HEK293 (cell line): Measurements from ENCODE around the gene FMNL1.

Experiments
- CTCF ChIA-PET: fragments of 350-600 bp; formaldehyde crosslinking; extraction: SDS; loops from one replicate; lab custom pipeline; 2021; ENCODE audit warnings: antibody characterized with exemption; lab: Yijun Ruan, JAX
- POLR2A ChIA-PET: fragments of 300-600 bp; formaldehyde crosslinking; extraction: SDS; loops from one replicate; lab custom pipeline; 2020; ENCODE audit warnings: antibody characterized with exemption, inconsistent platforms; lab: Yijun Ruan, JAX
- H3K27ac ChIP-seq: fragments of 200-500 bp; sonication (Bioruptor generic); 2 replicates; pipeline ENCODE4 v1.5.1; 2014; ENCODE audit warnings: low read depth, low read length, control low read depth, inconsistent platforms; ENCODE audit errors: extremely low read depth
- H3K36me3 ChIP-seq, 2 experiments: fragments of 200-500 bp in 1 of 2; sonication (Bioruptor generic) in 1 of 2; 1 replicate in 1 of 2; 2 replicates in 1 of 2; pipeline ENCODE4 v1.5.1; 2014 to 2017; ENCODE audit warnings: inconsistent platforms in 2 of 2, low read length in 2 of 2; ENCODE audit not compliant: control insufficient read depth in 2 of 2, insufficient read depth in 1 of 2
- H3K4me1 ChIP-seq: fragments of 200-500 bp; sonication (Bioruptor generic); 2 replicates; pipeline ENCODE4 v1.5.1; 2014; ENCODE audit warnings: mild to moderate bottlenecking, low read length, inconsistent platforms; ENCODE audit not compliant: control insufficient read depth, insufficient read depth
- H3K4me3 ChIP-seq: 2 replicates; pipeline ENCODE4 v1.5.1; 2011; ENCODE audit warnings: low read depth, mild to moderate bottlenecking, control low read depth, low read length, moderate library complexity
- H3K9me3 ChIP-seq: fragments of 200-500 bp; sonication (Bioruptor generic); 2 replicates; pipeline ENCODE4 v1.5.1; 2014; ENCODE audit warnings: low read depth, low read length, inconsistent platforms; ENCODE audit not compliant: control insufficient read depth, insufficient read depth
- GLI2 ChIP-seq: fragments of 450-650 bp; formaldehyde crosslinking; IDR thresholded peaks from 2 replicates; pipeline ENCODE4; 2017; ENCODE audit warnings: missing biosample characterization, missing genetic modification characterization, low read depth, borderline replicate concordance
- WT1 ChIP-seq: fragments of 450-650 bp; formaldehyde crosslinking; IDR thresholded peaks from 2 replicates; pipeline ENCODE4 v1.5.1; 2016; ENCODE audit warnings: missing biosample characterization, missing genetic modification characterization
- YY1 ChIP-seq: fragments of 450-650 bp; formaldehyde crosslinking; IDR thresholded peaks from 2 replicates; pipeline ENCODE4 v1.5.1; 2018; ENCODE audit warnings: missing biosample characterization, missing genetic modification characterization
- ZBTB48 ChIP-seq: fragments of 450-650 bp; formaldehyde crosslinking; IDR thresholded peaks from 2 replicates; pipeline ENCODE4 v1.5.1; 2016; ENCODE audit warnings: missing biosample characterization, missing genetic modification characterization
- ZFP69B ChIP-seq: fragments of 450-650 bp; formaldehyde crosslinking; IDR thresholded peaks from 2 replicates; pipeline ENCODE4 v1.5.1; 2016; ENCODE audit warnings: missing biosample characterization, missing genetic modification characterization
- ZNF132 ChIP-seq: fragments of 450-650 bp; formaldehyde crosslinking; IDR thresholded peaks from 2 replicates; pipeline ENCODE4 v1.5.1; 2017; ENCODE audit warnings: missing biosample characterization, missing genetic modification characterization, borderline replicate concordance
- ZNF274 ChIP-seq, 2 experiments: fragments of 200-500 bp in 1 of 2; fragments of 450-650 bp in 1 of 2; sonication (Bioruptor generic) in 1 of 2; formaldehyde crosslinking in 1 of 2; IDR thresholded peaks; 2 replicates each; pipeline versions ENCODE4 v1.5.1 to v1.6.1; 2014 to 2016; ENCODE audit warnings: borderline replicate concordance in 1 of 2, inconsistent platforms in 1 of 2, low read length in 1 of 2, missing biosample characterization in 1 of 2, missing genetic modification characterization in 1 of 2
- ZNF302 ChIP-seq: fragments of 450-650 bp; formaldehyde crosslinking; IDR thresholded peaks from 2 replicates; pipeline ENCODE4 v1.5.1; 2016; ENCODE audit warnings: missing biosample characterization, missing genetic modification characterization, low read depth
- ZNF37A ChIP-seq: fragments of 450-650 bp; IDR thresholded peaks from 2 replicates; pipeline ENCODE4 v1.5.1; 2018; ENCODE audit warnings: missing biosample characterization, missing genetic modification characterization
- ZNF433 ChIP-seq: fragments of 450-650 bp; formaldehyde crosslinking; IDR thresholded peaks from 2 replicates; pipeline ENCODE4 v1.5.1; 2016; ENCODE audit warnings: missing biosample characterization, missing genetic modification characterization, low read depth
- ZNF670 ChIP-seq: fragments of 450-650 bp; formaldehyde crosslinking; IDR thresholded peaks from 2 replicates; pipeline ENCODE4 v1.5.1; 2016; ENCODE audit warnings: missing biosample characterization, missing genetic modification characterization, low read depth
- ZNF843 ChIP-seq: fragments of 450-650 bp; formaldehyde crosslinking; IDR thresholded peaks from 2 replicates; pipeline ENCODE4 v1.5.1; 2016; ENCODE audit warnings: missing biosample characterization, missing genetic modification characterization
- TF ChIP-seq, protein P1 (sequence below): fragments of 450-650 bp; formaldehyde crosslinking; IDR thresholded peaks from 2 replicates; pipeline ENCODE4 v1.5.0; 2017; ENCODE audit warnings: missing biosample characterization, missing genetic modification characterization, borderline replicate concordance
- TF ChIP-seq, protein P2 (sequence below): fragments of 450-650 bp; formaldehyde crosslinking; IDR thresholded peaks from 2 replicates; pipeline ENCODE4 v1.5.1; 2016; ENCODE audit warnings: missing biosample characterization, missing genetic modification characterization
- TF ChIP-seq, protein P3 (sequence below): fragments of 450-650 bp; IDR thresholded peaks from 2 replicates; pipeline ENCODE4 v1.5.1; 2018; ENCODE audit warnings: missing biosample characterization, mild to moderate bottlenecking, missing genetic modification characterization
- TF ChIP-seq, protein P4 (sequence below): fragments of 450-650 bp; formaldehyde crosslinking; IDR thresholded peaks from 2 replicates; pipeline ENCODE4 v1.5.1; 2016; ENCODE audit warnings: missing biosample characterization, missing genetic modification characterization
- TF ChIP-seq, protein P5 (sequence below): fragments of 450-650 bp; formaldehyde crosslinking; IDR thresholded peaks from 2 replicates; pipeline ENCODE4 v1.5.1; 2016; ENCODE audit warnings: missing biosample characterization, missing genetic modification characterization, borderline replicate concordance
- TF ChIP-seq, protein P6 (sequence below): fragments of 450-650 bp; formaldehyde crosslinking; IDR thresholded peaks from 2 replicates; pipeline ENCODE4 v1.5.1; 2017; ENCODE audit warnings: missing biosample characterization, missing genetic modification characterization

FMNL1 gene

DNA sequence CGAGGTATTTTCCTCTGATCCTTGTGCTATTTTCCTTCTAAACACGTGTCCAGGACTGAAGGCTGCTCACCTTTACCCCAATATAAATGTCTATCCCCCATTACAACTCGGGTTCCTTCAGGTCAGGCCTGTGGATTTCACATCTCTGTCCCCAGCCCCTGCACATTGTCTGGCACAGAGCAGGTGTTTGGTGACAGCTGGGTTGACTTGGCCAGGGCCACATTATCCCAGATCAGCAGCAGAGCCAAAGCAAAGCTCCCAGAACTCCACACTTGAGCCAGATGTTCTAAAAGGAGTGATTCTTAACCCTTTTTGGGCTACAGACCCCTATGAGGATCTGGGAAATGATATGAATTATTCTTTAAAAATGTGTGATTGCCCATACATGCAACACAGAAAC, 58.2 kb downstream of the FMNL1 start:
- Histone ChIP-seq H3K36me3 (peaks cover 9 to 30% of the 10 kb centered on the region in 2 experiments; a peak in 2 of 3 replicates), H3K4me3 (no peak overlapping the region), H3K9me3 (no peaks in the 10 kb centered on the region), H3K27ac (no peak overlapping the region), H3K4me1 (peaks cover 5% of the 10 kb centered on the region)
- ChIA-PET POLR2A (no interaction called here), CTCF (interaction anchor here (0.5 to 12.0 kb wide), 8 partner anchors 23 to 140 kb away, joined by 3 to 357 read pairs (median 4); no protein-coding TSS in a partner anchor)
- TF ChIP-seq GLI2 (tag by site-specific recombination) (no peak), ZNF274 (IDR thresholded peaks at IDR 0.05; ENCODE audit: low read length) (no peak), ZNF274 (tag by site-specific recombination; IDR thresholded peaks at IDR 0.05; ENCODE audit: borderline replicate concordance) (no peak), ZNF302 (no peak), WT1 (tag by site-specific recombination) (no peak), YY1 (tag by site-specific recombination) (no peak), ZNF670 (tag by site-specific recombination) (no peak), ZNF132 (no peak), ZNF843 (no peak), ZBTB48 (tag by site-specific recombination) (no peak), ZNF37A (no peak), ZNF433 (tag by site-specific recombination) (no peak), ZFP69B (tag by site-specific recombination) (no peak)
- TF ChIP-seq, protein P1, sequence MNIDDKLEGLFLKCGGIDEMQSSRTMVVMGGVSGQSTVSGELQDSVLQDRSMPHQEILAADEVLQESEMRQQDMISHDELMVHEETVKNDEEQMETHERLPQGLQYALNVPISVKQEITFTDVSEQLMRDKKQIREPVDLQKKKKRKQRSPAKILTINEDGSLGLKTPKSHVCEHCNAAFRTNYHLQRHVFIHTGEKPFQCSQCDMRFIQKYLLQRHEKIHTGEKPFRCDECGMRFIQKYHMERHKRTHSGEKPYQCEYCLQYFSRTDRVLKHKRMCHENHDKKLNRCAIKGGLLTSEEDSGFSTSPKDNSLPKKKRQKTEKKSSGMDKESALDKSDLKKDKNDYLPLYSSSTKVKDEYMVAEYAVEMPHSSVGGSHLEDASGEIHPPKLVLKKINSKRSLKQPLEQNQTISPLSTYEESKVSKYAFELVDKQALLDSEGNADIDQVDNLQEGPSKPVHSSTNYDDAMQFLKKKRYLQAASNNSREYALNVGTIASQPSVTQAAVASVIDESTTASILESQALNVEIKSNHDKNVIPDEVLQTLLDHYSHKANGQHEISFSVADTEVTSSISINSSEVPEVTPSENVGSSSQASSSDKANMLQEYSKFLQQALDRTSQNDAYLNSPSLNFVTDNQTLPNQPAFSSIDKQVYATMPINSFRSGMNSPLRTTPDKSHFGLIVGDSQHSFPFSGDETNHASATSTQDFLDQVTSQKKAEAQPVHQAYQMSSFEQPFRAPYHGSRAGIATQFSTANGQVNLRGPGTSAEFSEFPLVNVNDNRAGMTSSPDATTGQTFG, result no peak
- TF ChIP-seq, protein P2, sequence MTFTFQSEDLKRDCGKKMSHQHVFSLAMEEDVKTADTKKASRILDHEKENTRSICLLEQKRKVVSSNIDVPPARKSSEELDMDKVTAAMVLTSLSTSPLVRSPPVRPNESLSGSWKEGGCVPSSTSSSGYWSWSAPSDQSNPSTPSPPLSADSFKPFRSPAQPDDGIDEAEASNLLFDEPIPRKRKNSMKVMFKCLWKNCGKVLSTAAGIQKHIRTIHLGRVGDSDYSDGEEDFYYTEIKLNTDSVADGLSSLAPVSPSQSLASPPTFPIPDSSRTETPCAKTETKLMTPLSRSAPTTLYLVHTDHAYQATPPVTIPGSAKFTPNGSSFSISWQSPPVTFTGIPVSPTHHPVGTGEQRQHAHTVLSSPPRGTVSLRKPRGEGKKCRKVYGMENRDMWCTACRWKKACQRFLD, result no peak
- TF ChIP-seq, protein P3, sequence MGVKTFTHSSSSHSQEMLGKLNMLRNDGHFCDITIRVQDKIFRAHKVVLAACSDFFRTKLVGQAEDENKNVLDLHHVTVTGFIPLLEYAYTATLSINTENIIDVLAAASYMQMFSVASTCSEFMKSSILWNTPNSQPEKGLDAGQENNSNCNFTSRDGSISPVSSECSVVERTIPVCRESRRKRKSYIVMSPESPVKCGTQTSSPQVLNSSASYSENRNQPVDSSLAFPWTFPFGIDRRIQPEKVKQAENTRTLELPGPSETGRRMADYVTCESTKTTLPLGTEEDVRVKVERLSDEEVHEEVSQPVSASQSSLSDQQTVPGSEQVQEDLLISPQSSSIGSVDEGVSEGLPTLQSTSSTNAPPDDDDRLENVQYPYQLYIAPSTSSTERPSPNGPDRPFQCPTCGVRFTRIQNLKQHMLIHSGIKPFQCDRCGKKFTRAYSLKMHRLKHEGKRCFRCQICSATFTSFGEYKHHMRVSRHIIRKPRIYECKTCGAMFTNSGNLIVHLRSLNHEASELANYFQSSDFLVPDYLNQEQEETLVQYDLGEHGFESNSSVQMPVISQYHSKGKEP (tag by site-specific recombination), result no peak
- TF ChIP-seq, protein P4, sequence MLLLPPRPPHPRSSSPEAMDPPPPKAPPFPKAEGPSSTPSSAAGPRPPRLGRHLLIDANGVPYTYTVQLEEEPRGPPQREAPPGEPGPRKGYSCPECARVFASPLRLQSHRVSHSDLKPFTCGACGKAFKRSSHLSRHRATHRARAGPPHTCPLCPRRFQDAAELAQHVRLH (tag by site-specific recombination), result no peak
- TF ChIP-seq, protein P5, sequence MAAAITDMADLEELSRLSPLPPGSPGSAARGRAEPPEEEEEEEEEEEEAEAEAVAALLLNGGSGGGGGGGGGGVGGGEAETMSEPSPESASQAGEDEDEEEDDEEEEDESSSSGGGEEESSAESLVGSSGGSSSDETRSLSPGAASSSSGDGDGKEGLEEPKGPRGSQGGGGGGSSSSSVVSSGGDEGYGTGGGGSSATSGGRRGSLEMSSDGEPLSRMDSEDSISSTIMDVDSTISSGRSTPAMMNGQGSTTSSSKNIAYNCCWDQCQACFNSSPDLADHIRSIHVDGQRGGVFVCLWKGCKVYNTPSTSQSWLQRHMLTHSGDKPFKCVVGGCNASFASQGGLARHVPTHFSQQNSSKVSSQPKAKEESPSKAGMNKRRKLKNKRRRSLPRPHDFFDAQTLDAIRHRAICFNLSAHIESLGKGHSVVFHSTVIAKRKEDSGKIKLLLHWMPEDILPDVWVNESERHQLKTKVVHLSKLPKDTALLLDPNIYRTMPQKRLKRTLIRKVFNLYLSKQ (tag by site-specific recombination), result no peak
- TF ChIP-seq, protein P6, sequence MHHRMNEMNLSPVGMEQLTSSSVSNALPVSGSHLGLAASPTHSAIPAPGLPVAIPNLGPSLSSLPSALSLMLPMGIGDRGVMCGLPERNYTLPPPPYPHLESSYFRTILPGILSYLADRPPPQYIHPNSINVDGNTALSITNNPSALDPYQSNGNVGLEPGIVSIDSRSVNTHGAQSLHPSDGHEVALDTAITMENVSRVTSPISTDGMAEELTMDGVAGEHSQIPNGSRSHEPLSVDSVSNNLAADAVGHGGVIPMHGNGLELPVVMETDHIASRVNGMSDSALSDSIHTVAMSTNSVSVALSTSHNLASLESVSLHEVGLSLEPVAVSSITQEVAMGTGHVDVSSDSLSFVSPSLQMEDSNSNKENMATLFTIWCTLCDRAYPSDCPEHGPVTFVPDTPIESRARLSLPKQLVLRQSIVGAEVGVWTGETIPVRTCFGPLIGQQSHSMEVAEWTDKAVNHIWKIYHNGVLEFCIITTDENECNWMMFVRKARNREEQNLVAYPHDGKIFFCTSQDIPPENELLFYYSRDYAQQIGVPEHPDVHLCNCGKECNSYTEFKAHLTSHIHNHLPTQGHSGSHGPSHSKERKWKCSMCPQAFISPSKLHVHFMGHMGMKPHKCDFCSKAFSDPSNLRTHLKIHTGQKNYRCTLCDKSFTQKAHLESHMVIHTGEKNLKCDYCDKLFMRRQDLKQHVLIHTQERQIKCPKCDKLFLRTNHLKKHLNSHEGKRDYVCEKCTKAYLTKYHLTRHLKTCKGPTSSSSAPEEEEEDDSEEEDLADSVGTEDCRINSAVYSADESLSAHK (tag by site-specific recombination), result no peak
